Head of caudate nucleus (tissue), 42 donors: ENCODE results near the gene PIGL.

Experiments used
- DNase-seq, 42 donors: peaks; one replicate each; pipeline versions ENCODE4 v3.0.0 to v3.0.0-alpha.2; 2020 to 2021; ENCODE audit warnings: mixed read lengths in 7 of 42
- intact Hi-C: fragments of 100-400 bp; cut with DNase I; formaldehyde crosslinking; loops from one replicate; pipeline ENCODE4 v1.15.0; 2022

PIGL gene

GRCh38 chr17:16374146-16374938, 157.3 kb downstream of the PIGL start:
- DNase-seq = no peak
- intact Hi-C loops = no loop called here
